Fibroblast of lung (primary cell): ENCODE results near the gene HOXB1. TPM values are rescaled to one million over a fixed set of nuclear protein-coding genes. Genes with fewer than 3 reads are reported as not detected.
A peak's percentile ranks its signal among the peaks of the same experiment; 100 is the strongest.

Experiments used
- DNase-seq, 2 donors: peaks; one replicate each; pipeline versions ENCODE4 v3.0.0 to v3.0.0-alpha.2; 2010; ENCODE audit warnings: low read depth in 2 of 2
- H2AFZ ChIP-seq: 2 replicates; pipeline ENCODE4 v1.5.1; 2012; ENCODE audit warnings: low read length, control low read depth, inconsistent platforms
- H3K27ac ChIP-seq: 2 replicates; pipeline ENCODE4 v1.5.1; 2011; ENCODE audit warnings: low read length, control low read depth; ENCODE audit not compliant: insufficient read depth
- H3K27me3 ChIP-seq: 2 replicates; pipeline ENCODE4 v1.5.1; 2011; ENCODE audit warnings: mild to moderate bottlenecking, low read length; ENCODE audit not compliant: control insufficient read depth, insufficient read depth
- H3K36me3 ChIP-seq: 2 replicates; pipeline ENCODE4 v1.5.1; 2011; ENCODE audit warnings: low read length; ENCODE audit not compliant: control insufficient read depth, insufficient read depth
- H3K4me1 ChIP-seq: 2 replicates; pipeline ENCODE4 v1.5.1; 2011; ENCODE audit warnings: low read length; ENCODE audit not compliant: control insufficient read depth, insufficient read depth; ENCODE audit errors: extremely low read depth
- H3K4me2 ChIP-seq: 2 replicates; pipeline ENCODE4 v1.5.1; 2011; ENCODE audit warnings: low read length, control low read depth; ENCODE audit not compliant: insufficient read depth; ENCODE audit errors: extremely low read depth
- H3K4me3 ChIP-seq, 4 experiments: fragments of 200-600 bp in 1 of 4; sonication (generic) in 1 of 4; replicated peaks in 1 of 4; 2 replicates each; pipeline ENCODE4 v1.5.1; 2011 to 2016; ENCODE audit warnings: low read length in 4 of 4, low read depth in 3 of 4, mild to moderate bottlenecking in 3 of 4, control low read depth in 2 of 4, inconsistent platforms in 1 of 4, mixed read lengths in 1 of 4; ENCODE audit not compliant: insufficient read depth in 1 of 4; ENCODE audit errors: control extremely low read depth in 1 of 4
- H3K79me2 ChIP-seq: 2 replicates; pipeline ENCODE4 v1.5.1; 2012; ENCODE audit warnings: mild to moderate bottlenecking, low read length, inconsistent platforms; ENCODE audit not compliant: control insufficient read depth, insufficient read depth
- H3K9ac ChIP-seq: 2 replicates; pipeline ENCODE4 v1.5.1; 2011; ENCODE audit warnings: mild to moderate bottlenecking, low read length, control low read depth; ENCODE audit not compliant: insufficient read depth
- H3K9me3 ChIP-seq: 2 replicates; pipeline ENCODE4 v1.5.1; 2012; ENCODE audit warnings: low read depth, low read length; ENCODE audit not compliant: control insufficient read depth, insufficient read depth
- H4K20me1 ChIP-seq: 2 replicates; pipeline ENCODE4 v1.5.1; 2011; ENCODE audit warnings: low read length; ENCODE audit not compliant: control insufficient read depth, insufficient read depth; ENCODE audit errors: extremely low read depth
- CTCF ChIP-seq, 2 donors: IDR thresholded peaks in 1 of 2; conservative IDR thresholded peaks in 1 of 2; 1 replicate in 1 of 2; 2 replicates in 1 of 2; pipeline ENCODE4 v1.5.1; 2011 to 2012; ENCODE audit warnings: low read length in 2 of 2, control low read depth in 1 of 2, inconsistent platforms in 1 of 2, low read depth in 1 of 2, mild to moderate bottlenecking in 1 of 2
- EZH2 ChIP-seq: IDR thresholded peaks from 2 replicates; pipeline ENCODE4 v1.5.1; 2012; ENCODE audit warnings: low read length, control low read depth, mild to moderate bottlenecking; ENCODE audit errors: missing control alignments
- polyA plus RNA-seq, 2 donors: library from polyadenylated mRNA; depleted of rRNA in 1 of 2; stranded (reverse) in 1 of 2; unstranded in 1 of 2; fragments of >200 nt; gene quantifications; 2 replicates each; pipeline ENCODE4 v1.2.1, GENCODE V29; 2011 to 2012; ENCODE audit warnings: missing spikeins in 1 of 2
- total RNA-seq: library from RNA; depleted of rRNA; stranded (reverse); fragments of >200 nt; gene quantifications from 2 replicates; pipeline ENCODE4 v1.2.1, GENCODE V29; 2014

HOXB1 gene
- total and polyA plus RNA-seq, 2 donors (not counting 1 experiment from before 2014, with no cell fraction given) = not detected

GRCh38 chr17:48547808-48548522 lies 17.2 kb upstream of the HOXB1 start:
- DNase-seq = peak; percentile 81 to 94
- H3K27ac ChIP-seq = peak overlapping the region; percentile 97
- H3K4me2 ChIP-seq = peak overlapping the region; percentile 94
- H3K9ac ChIP-seq = peak overlapping the region; percentile 37
- no peaks in the 10 kb centered on the region for H4K20me1 ChIP-seq
- peaks cover 40% of the 10 kb centered on the region for H3K4me1 ChIP-seq
- H3K27me3 ChIP-seq = no peaks in the 10 kb centered on the region
- peaks cover 90% of the 10 kb centered on the region for H3K79me2 ChIP-seq
- H3K9me3 ChIP-seq = no peaks in the 10 kb centered on the region
- peaks cover 20% of the 10 kb centered on the region for H3K36me3 ChIP-seq
- H3K4me3 ChIP-seq = peak overlapping the region; percentile 20 to 90 (median 40)
- H2AFZ ChIP-seq = no peak overlapping the region
- TF ChIP-seq EZH2 = no peak
- no peak for TF ChIP-seq CTCF (conservative IDR thresholded peaks at IDR 0.05 in 1 of 2, IDR thresholded peaks at IDR 0.05 in 1 of 2; ENCODE audit: low read depth in 1 of 2, low read length in 2 of 2)

GRCh38 chr17:48546924-48547807 lies 16.4 kb upstream of the HOXB1 start:
- Histone ChIP-seq H3K79me2 (peaks cover 90% of the 10 kb centered on the region), H3K36me3 (peaks cover 21% of the 10 kb centered on the region), H3K4me1 (peaks cover 35% of the 10 kb centered on the region), H2AFZ (no peak overlapping the region), H3K27ac (peak overlapping the region; percentile 97), H3K9ac (peak overlapping the region; percentile 37), H3K27me3 (no peaks in the 10 kb centered on the region), H3K9me3 (no peaks in the 10 kb centered on the region), H4K20me1 (no peaks in the 10 kb centered on the region), H3K4me2 (peak overlapping the region; percentile 94), H3K4me3 (peak overlapping the region; percentile 20 to 90 (median 40))
- DNase-seq = peak; percentile 57 to 87
- no peak for TF ChIP-seq EZH2
- no peak for TF ChIP-seq CTCF (conservative IDR thresholded peaks at IDR 0.05 in 1 of 2, IDR thresholded peaks at IDR 0.05 in 1 of 2; ENCODE audit: low read depth in 1 of 2, low read length in 2 of 2)
